ENCODE results near the gene VWA5B1. TPM values are rescaled to one million over a fixed set of nuclear protein-coding genes. Genes with fewer than 3 reads are reported as not detected.

Gene VWA5B1
- total RNA-seq, 1 donor from 2014 or later = not detected

DNA sequence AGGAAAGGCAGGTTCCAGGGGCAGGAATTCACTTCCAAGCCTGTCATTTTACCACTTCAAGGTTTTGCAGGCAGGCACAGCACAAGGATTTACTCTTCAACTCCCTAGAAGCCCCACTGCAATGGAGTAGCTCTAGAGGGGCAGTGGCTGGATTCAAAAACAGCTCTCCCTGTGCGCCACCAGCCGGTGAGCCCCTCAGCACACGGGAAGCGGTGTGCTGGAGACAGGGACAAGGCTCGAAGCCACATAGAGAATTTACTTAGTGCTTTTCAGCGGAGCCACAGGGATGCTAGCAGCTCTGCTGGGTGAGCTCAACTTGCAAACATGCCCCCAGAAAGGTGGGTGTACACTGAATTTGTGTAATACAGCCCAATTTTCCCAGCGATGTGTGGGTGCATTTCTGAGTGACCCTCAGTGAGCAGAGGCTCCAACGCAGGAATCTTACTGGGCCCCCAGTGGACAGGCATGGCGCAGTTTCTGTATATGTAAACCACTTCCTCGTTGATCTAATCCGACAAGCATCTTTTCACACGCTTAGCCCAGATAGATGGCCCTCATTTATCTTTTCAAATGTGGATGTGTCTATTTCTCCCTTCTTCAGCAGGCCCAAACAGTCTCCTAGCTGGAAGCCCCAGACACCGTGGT, 10.9 kb downstream of the VWA5B1 start:
- TF ChIP-seq POLR2A (IDR thresholded peaks at IDR 0.05) = no peak
- no peak for TF ChIP-seq POLR2AphosphoS5 (IDR thresholded peaks at IDR 0.05; ENCODE audit: insufficient read depth in 1 of 2, low read depth in 1 of 2)
- TF ChIP-seq, protein P1, sequence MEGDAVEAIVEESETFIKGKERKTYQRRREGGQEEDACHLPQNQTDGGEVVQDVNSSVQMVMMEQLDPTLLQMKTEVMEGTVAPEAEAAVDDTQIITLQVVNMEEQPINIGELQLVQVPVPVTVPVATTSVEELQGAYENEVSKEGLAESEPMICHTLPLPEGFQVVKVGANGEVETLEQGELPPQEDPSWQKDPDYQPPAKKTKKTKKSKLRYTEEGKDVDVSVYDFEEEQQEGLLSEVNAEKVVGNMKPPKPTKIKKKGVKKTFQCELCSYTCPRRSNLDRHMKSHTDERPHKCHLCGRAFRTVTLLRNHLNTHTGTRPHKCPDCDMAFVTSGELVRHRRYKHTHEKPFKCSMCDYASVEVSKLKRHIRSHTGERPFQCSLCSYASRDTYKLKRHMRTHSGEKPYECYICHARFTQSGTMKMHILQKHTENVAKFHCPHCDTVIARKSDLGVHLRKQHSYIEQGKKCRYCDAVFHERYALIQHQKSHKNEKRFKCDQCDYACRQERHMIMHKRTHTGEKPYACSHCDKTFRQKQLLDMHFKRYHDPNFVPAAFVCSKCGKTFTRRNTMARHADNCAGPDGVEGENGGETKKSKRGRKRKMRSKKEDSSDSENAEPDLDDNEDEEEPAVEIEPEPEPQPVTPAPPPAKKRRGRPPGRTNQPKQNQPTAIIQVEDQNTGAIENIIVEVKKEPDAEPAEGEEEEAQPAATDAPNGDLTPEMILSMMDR (IDR thresholded peaks at IDR 0.05) = no peak
- H3K4me3 ChIP-seq = no peak overlapping the region
- DNase-seq (ENCODE audit: extremely low spot score in 2 of 2) = no peak
- intact Hi-C loops (cut with DNase I) = no loop called here
- H3K9me3 ChIP-seq = no peaks in the 10 kb centered on the region
- H3K4me1 ChIP-seq = no peaks in the 10 kb centered on the region
- no peaks in the 10 kb centered on the region for H3K27me3 ChIP-seq
- H3K36me3 ChIP-seq = no peaks in the 10 kb centered on the region
- no peak overlapping the region for H3K27ac ChIP-seq

DNA sequence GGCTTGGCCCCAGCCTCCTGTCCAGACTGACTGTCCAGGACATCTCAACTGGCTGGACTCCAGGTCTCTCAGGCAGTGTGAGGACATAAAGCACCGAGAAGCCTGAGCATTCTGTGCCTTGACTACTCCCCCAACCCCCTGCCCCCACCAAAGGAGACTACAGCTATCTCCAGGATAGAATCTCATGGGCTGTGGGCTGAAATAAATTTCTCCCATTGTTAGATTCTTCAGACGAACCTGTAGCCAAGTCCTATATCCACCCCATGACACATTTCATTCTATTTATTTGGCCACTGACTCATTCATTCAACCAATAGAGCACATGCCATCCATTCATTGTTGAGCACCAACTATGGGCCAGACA, 11.4 kb downstream of the VWA5B1 start:
- intact Hi-C loops (cut with DNase I) = no loop called here
- no peak overlapping the region for H3K4me3 ChIP-seq
- no peaks in the 10 kb centered on the region for H3K4me1 ChIP-seq
- H3K27me3 ChIP-seq = no peaks in the 10 kb centered on the region
- no peaks in the 10 kb centered on the region for H3K9me3 ChIP-seq
- TF ChIP-seq POLR2AphosphoS5 (IDR thresholded peaks at IDR 0.05; ENCODE audit: insufficient read depth in 1 of 2, low read depth in 1 of 2) (no peak), POLR2A (IDR thresholded peaks at IDR 0.05) (no peak)
- TF ChIP-seq, protein P1 (IDR thresholded peaks at IDR 0.05) = no peak
- DNase-seq (ENCODE audit: extremely low spot score in 2 of 2) = no peak
- no peak overlapping the region for H3K27ac ChIP-seq
- no peaks in the 10 kb centered on the region for H3K36me3 ChIP-seq

GRCh38 chr1:20307026-20307425, 16.4 kb downstream of the VWA5B1 start:
- H3K4me1 ChIP-seq = no peaks in the 10 kb centered on the region
- no peak overlapping the region for H3K4me3 ChIP-seq
- no peaks in the 10 kb centered on the region for H3K9me3 ChIP-seq
- no peaks in the 10 kb centered on the region for H3K36me3 ChIP-seq
- intact Hi-C loops (cut with DNase I) = no loop called here
- TF ChIP-seq POLR2AphosphoS5 (IDR thresholded peaks at IDR 0.05; ENCODE audit: insufficient read depth in 1 of 2, low read depth in 1 of 2) (no peak), POLR2A (IDR thresholded peaks at IDR 0.05) (no peak)
- TF ChIP-seq, protein P1 (IDR thresholded peaks at IDR 0.05) = no peak
- DNase-seq (ENCODE audit: extremely low spot score in 2 of 2) = no peak
- H3K27ac ChIP-seq = no peak overlapping the region
- no peaks in the 10 kb centered on the region for H3K27me3 ChIP-seq

DNA sequence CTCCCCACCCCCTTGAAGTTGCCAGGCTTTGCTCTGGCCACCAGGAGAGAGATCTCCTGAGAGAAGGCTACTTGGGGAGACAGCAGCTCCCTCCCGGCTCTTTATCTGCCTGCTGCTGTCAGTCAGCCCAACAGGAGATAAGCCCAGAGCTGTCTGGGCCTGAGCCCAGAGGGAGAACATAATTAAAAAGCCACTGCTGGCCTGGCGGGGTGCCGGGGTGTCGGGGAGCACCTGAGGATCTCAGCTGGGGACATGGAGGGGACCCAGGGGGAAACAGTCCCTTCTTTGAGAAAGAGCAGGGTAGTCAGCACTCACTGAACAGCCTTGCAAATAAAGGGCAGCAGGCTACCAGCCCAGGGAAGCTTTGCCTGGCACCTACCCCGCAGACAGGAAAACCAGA, 17.9 kb downstream of the VWA5B1 start:
- H3K27me3 ChIP-seq = no peaks in the 10 kb centered on the region
- no peak for DNase-seq (ENCODE audit: extremely low spot score in 2 of 2)
- no peak overlapping the region for H3K27ac ChIP-seq
- no peak overlapping the region for H3K4me3 ChIP-seq
- H3K36me3 ChIP-seq = no peaks in the 10 kb centered on the region
- intact Hi-C loops (cut with DNase I) = no loop called here
- no peaks in the 10 kb centered on the region for H3K4me1 ChIP-seq
- H3K9me3 ChIP-seq = no peaks in the 10 kb centered on the region
- TF ChIP-seq POLR2AphosphoS5 (IDR thresholded peaks at IDR 0.05; ENCODE audit: insufficient read depth in 1 of 2, low read depth in 1 of 2) (no peak), POLR2A (IDR thresholded peaks at IDR 0.05) (no peak)
- TF ChIP-seq, protein P1 (IDR thresholded peaks at IDR 0.05) = no peak

- intact Hi-C loops (cut with DNase I) = no loop called here
- TF ChIP-seq POLR2AphosphoS5 (IDR thresholded peaks at IDR 0.05; ENCODE audit: insufficient read depth in 1 of 2, low read depth in 1 of 2) (no peak), POLR2A (IDR thresholded peaks at IDR 0.05) (no peak)
- TF ChIP-seq, protein P1 (IDR thresholded peaks at IDR 0.05) = no peak
These were observed 20.6 kb downstream of the VWA5B1 start for GRCh38 chr1:20311289-20311688.

More at GRCh38 chr1:20311289-20311688, 20.6 kb downstream of the VWA5B1 start:
- H3K36me3 ChIP-seq = no peaks in the 10 kb centered on the region
- no peaks in the 10 kb centered on the region for H3K4me1 ChIP-seq
- H3K4me3 ChIP-seq = no peak overlapping the region
- DNase-seq (ENCODE audit: extremely low spot score in 2 of 2) = no peak
- no peaks in the 10 kb centered on the region for H3K9me3 ChIP-seq
- H3K27me3 ChIP-seq = no peaks in the 10 kb centered on the region
- no peak overlapping the region for H3K27ac ChIP-seq

All from vagina (tissue), 2 donors.